ENCODE results near the gene ILKAP. TPM values are rescaled to one million over a fixed set of nuclear protein-coding genes. Genes with fewer than 3 reads are reported as not detected.

Gene ILKAP
- total RNA-seq, 1 donor from 2014 or later, result 62.6 TPM

DNA sequence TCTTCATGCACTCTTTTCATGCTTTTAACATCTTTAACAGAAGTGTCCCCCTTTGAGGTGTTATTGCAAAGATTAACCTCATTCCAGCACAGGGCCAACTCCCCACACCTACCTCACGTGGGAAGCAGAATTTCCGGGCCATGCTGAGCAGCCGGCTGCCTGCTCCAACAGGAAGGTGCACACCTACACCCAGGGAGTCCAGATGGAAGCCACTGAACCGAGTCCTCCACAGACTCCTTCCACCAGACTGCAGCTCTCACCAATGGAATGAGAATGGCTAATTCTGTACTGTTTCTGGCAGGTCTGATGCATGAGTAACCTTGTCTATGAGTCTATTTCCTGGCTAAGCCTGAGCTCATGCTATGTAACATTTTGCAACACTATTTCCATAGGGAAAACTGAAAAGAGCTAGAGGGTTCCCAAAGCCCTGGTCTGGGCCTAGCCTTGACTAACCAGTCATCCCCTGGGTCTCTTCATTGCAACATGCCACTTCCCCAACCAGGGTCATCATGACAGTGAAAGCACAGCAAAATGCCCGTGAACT lies 33.7 kb downstream of the ILKAP start:
- peaks cover 0 to 46% of the 10 kb centered on the region in 2 donors for H3K36me3 ChIP-seq
- no peak overlapping the region for H3K4me3 ChIP-seq
- DNase-seq (ENCODE audit: extremely low spot score in 2 of 2), result no peak
- TF ChIP-seq POLR2A (IDR thresholded peaks at IDR 0.05) (no peak), CTCF (IDR thresholded peaks at IDR 0.05) (no peak), POLR2AphosphoS5 (IDR thresholded peaks at IDR 0.05; ENCODE audit: insufficient read depth in 1 of 2, low read depth in 1 of 2) (no peak)
- intact Hi-C loops (cut with DNase I), result no loop called here
- peaks cover 22% of the 10 kb centered on the region for H3K4me1 ChIP-seq
- H3K9me3 ChIP-seq, result no peaks in the 10 kb centered on the region
- peak overlapping the region; percentile 59 for H3K27ac ChIP-seq
- no peaks in the 10 kb centered on the region for H3K27me3 ChIP-seq

GRCh38 chr2:238169048-238169707 lies 34.3 kb downstream of the ILKAP start:
- Histone ChIP-seq H3K36me3 (peaks cover 0 to 40% of the 10 kb centered on the region in 2 donors), H3K4me1 (peaks cover 24% of the 10 kb centered on the region), H3K27ac (no peak overlapping the region), H3K27me3 (no peaks in the 10 kb centered on the region), H3K4me3 (no peak overlapping the region), H3K9me3 (no peaks in the 10 kb centered on the region)
- TF ChIP-seq CTCF (IDR thresholded peaks at IDR 0.05) (no peak), POLR2AphosphoS5 (IDR thresholded peaks at IDR 0.05; ENCODE audit: insufficient read depth in 1 of 2, low read depth in 1 of 2) (no peak), POLR2A (IDR thresholded peaks at IDR 0.05) (no peak)
- DNase-seq (ENCODE audit: extremely low spot score in 2 of 2), result no peak
- intact Hi-C loops (cut with DNase I), result no loop called here

DNA sequence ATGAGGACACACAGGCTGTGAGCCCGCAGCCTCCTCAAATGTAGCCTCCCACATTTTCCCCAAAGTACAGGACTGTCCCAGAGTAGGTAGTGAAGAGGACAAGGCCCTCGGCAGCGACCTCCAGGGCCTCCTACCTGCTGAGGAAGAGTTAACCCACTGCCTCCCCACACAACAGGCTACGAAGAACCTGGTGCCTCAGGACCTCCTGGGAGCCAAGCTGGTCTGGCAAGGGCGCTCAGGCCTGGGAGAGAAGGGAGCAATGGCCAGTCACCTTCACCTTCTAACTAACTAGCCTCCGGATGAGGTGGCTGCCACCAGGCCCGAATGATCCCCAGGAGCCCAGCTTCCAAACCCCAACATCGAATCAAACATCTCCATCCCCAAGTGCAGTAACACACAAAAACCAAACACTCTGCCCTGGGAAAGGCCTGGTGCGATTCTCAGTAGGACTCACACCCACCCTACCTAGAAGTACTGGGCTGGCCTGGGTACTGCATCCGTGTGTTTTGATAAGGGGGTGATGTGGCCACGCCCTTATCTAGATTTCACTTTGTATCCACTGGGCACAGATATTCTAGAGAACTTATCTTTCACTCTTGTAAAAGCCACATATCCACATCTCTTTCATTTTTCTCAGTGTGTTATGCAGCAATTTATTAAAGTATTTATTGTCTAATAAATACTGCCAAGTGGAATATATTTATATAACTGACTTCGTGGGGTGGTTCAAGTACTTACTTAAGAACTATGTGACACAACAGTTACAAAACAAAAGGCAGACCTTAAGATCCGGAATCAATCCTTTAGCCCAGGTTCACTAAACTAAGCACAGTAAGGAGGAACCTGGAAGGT lies 35.1 kb downstream of the ILKAP start:
- intact Hi-C loops (cut with DNase I), result no loop called here
- Histone ChIP-seq H3K36me3 (peaks cover 0 to 33% of the 10 kb centered on the region in 2 donors), H3K4me1 (peaks cover 28% of the 10 kb centered on the region), H3K4me3 (no peak overlapping the region), H3K9me3 (no peaks in the 10 kb centered on the region), H3K27ac (no peak overlapping the region), H3K27me3 (no peaks in the 10 kb centered on the region)
- DNase-seq (ENCODE audit: extremely low spot score in 2 of 2), result no peak
- TF ChIP-seq POLR2A (IDR thresholded peaks at IDR 0.05) (no peak), CTCF (IDR thresholded peaks at IDR 0.05) (no peak), POLR2AphosphoS5 (IDR thresholded peaks at IDR 0.05; ENCODE audit: insufficient read depth in 1 of 2, low read depth in 1 of 2) (no peak)

DNA sequence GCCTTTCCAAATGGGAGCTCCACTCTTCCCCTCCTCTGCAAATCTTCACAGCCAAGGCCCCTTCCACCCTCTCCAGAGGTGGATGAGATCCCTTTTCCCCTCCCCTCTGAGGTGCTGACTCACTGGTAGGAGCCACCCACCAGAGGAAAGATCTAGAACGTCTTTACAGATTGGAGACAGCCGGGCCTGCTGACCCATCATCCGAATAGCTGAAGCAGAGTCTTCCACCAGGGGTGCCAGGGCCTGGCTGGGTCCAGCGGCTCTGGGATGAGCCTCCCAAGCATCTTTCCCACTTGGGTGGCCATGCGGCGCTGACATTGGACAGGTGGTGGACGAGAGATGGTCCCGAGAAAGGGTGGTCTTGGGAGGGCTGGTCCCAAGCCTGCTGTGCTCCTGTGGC lies 35.7 kb downstream of the ILKAP start:
- Histone ChIP-seq H3K36me3 (peaks cover 0 to 26% of the 10 kb centered on the region in 2 donors), H3K4me3 (no peak overlapping the region)

More for the DNA sequence above, 35.7 kb downstream of the ILKAP start:
- Histone ChIP-seq H3K27me3 (no peaks in the 10 kb centered on the region), H3K9me3 (no peaks in the 10 kb centered on the region), H3K4me1 (peaks cover 28% of the 10 kb centered on the region), H3K27ac (no peak overlapping the region)
- intact Hi-C loops (cut with DNase I), result no loop called here
- TF ChIP-seq CTCF (IDR thresholded peaks at IDR 0.05) (no peak), POLR2AphosphoS5 (IDR thresholded peaks at IDR 0.05; ENCODE audit: insufficient read depth in 1 of 2, low read depth in 1 of 2) (no peak), POLR2A (IDR thresholded peaks at IDR 0.05) (no peak)
- no peak for DNase-seq (ENCODE audit: extremely low spot score in 2 of 2)
